ENCODE data around the gene CCDC57. TPM values are rescaled to one million over a fixed set of nuclear protein-coding genes. Genes with fewer than 3 reads are reported as not detected.
"Not testable (repeated sequence)": the region's sequence is repeated elsewhere in the genome, so short reads cannot be mapped to it uniquely, and the experiment has no call there.

CCDC57 gene
- total RNA-seq, 2 experiments from 2014 or later = 56.6 to 64.2 TPM

GRCh38 chr17:82177761-82178498 lies 34.7 kb downstream of the CCDC57 start:
- TF ChIP-seq CTCF (IDR thresholded peaks at IDR 0.05) = no peak
- Mint-ChIP-seq H3K27me3 (no peaks in the 10 kb centered on the region), H3K36me3 (ENCODE audit: low read depth) (peaks cover 5% of the 10 kb centered on the region), H3K4me1 (ENCODE audit: low read depth) (no peaks in the 10 kb centered on the region), H3K4me3 (no peak overlapping the region), H3K9me3 (no peaks in the 10 kb centered on the region), H3K27ac (no peak overlapping the region)
- intact Hi-C loops (cut with micrococcal nuclease) = no loop called here
- ATAC-seq (no peak), DNase-seq (no peak)
- CTCF ChIA-PET = no interaction called here
- POLR2A ChIA-PET = interaction anchor here (1.1 kb wide), 1 partner anchor 11 kb away, joined by 3 read pairs; no protein-coding TSS in a partner anchor

GRCh38 chr17:82177276-82177675 lies 35.4 kb downstream of the CCDC57 start:
- Mint-ChIP-seq H3K27me3 (no peaks in the 10 kb centered on the region), H3K4me1 (ENCODE audit: low read depth) (no peaks in the 10 kb centered on the region), H3K27ac (no peak overlapping the region), H3K4me3 (no peak overlapping the region), H3K9me3 (no peaks in the 10 kb centered on the region), H3K36me3 (ENCODE audit: low read depth) (peaks cover 3% of the 10 kb centered on the region)
- ChIA-PET CTCF (no interaction called here), POLR2A (interaction anchor here (0.9 kb wide), 1 partner anchor 28 kb away, joined by 4 read pairs; no protein-coding TSS in a partner anchor)
- ATAC-seq (no peak), DNase-seq (no peak)
- intact Hi-C loops (cut with micrococcal nuclease) = no loop called here
- TF ChIP-seq CTCF (IDR thresholded peaks at IDR 0.05) = no peak

- CTCF ChIA-PET = no interaction called here
- H3K27me3 Mint-ChIP-seq = no peaks in the 10 kb centered on the region
Observed at GRCh38 chr17:82175951-82176350, 36.7 kb downstream of the CCDC57 start.

GRCh38 chr17:82175201-82175600 lies 37.4 kb downstream of the CCDC57 start:
- DNase-seq (no peak), ATAC-seq (no peak)
- intact Hi-C loops (cut with micrococcal nuclease) = no loop called here
- POLR2A ChIA-PET = no interaction called here
- H3K27ac Mint-ChIP-seq = no peak overlapping the region
- CTCF ChIA-PET = no interaction called here
- no peaks in the 10 kb centered on the region for H3K9me3 Mint-ChIP-seq
- no peak for TF ChIP-seq CTCF (IDR thresholded peaks at IDR 0.05)
- H3K4me3 Mint-ChIP-seq = no peak overlapping the region
- H3K4me1 Mint-ChIP-seq (ENCODE audit: low read depth) = no peaks in the 10 kb centered on the region
- H3K27me3 Mint-ChIP-seq = no peaks in the 10 kb centered on the region
- H3K36me3 Mint-ChIP-seq (ENCODE audit: low read depth) = peaks cover 10% of the 10 kb centered on the region

More at GRCh38 chr17:82175951-82176350, 36.7 kb downstream of the CCDC57 start:
- intact Hi-C loops (cut with micrococcal nuclease) = no loop called here
- DNase-seq = no peak
- Mint-ChIP-seq H3K4me3 (no peak overlapping the region), H3K9me3 (no peaks in the 10 kb centered on the region), H3K27ac (no peak overlapping the region), H3K36me3 (ENCODE audit: low read depth) (peaks cover 8% of the 10 kb centered on the region), H3K4me1 (ENCODE audit: low read depth) (no peaks in the 10 kb centered on the region)
- no peak for TF ChIP-seq CTCF (IDR thresholded peaks at IDR 0.05)
- POLR2A ChIA-PET = no interaction called here
- no peak for ATAC-seq

GRCh38 chr17:82174042-82174857 lies 38.4 kb downstream of the CCDC57 start:
- POLR2A ChIA-PET; H3K4me1 Mint-ChIP-seq (ENCODE audit: low read depth); H3K9me3 Mint-ChIP-seq; CTCF ChIA-PET; H3K4me3 Mint-ChIP-seq; H3K27ac Mint-ChIP-seq; H3K27me3 Mint-ChIP-seq; intact Hi-C loops (cut with micrococcal nuclease); ATAC-seq; DNase-seq: not testable (repeated sequence)
- peaks cover 14% of the 10 kb centered on the region for H3K36me3 Mint-ChIP-seq (ENCODE audit: low read depth)

All from activated CD8-positive, alpha-beta T cell treated with anti-CD3 and anti-CD28 coated beads for 36 hours (primary cell).